Measurements from ENCODE around the gene SGSM1. TPM values are rescaled to one million over a fixed set of nuclear protein-coding genes. Genes with fewer than 3 reads are reported as not detected.

Gene SGSM1
- total RNA-seq = 0.13 and 0.64 TPM in 2 replicates

- Mint-ChIP-seq H3K27ac (peak within 1 kb of the TSS; percentile 10), H3K27me3 (ENCODE audit: insufficient read depth) (peaks cover 12% of the 10 kb centered on the region), H3K4me3 (peak within 1 kb of the TSS; percentile 72), H3K36me3 (ENCODE audit: low read depth) (no peaks in the 10 kb centered on the region), H3K9me3 (no peaks in the 10 kb centered on the region), H3K4me1 (ENCODE audit: low read depth) (peaks cover 40% of the 10 kb centered on the region)
- intact Hi-C loops (cut with micrococcal nuclease) = no loop called here
- DNase-seq (ENCODE audit: low spot score) = peak; percentile 75
Observed at GRCh38 chr22:24805790-24806662, at the start of gene SGSM1. TSS of gene SGSM1 (plus strand) at chr22:24806211. CDS start at chr22:24806326, 115 bp downstream.

GRCh38 chr22:24758164-24758799 lies 47.7 kb upstream of the SGSM1 start:
- intact Hi-C loops (cut with micrococcal nuclease) = loop anchor here (1.0 to 10.0 kb wide), 2 partner anchors 203 to 233 kb away; partner anchors contain the start of genes GUCD1 and SNRPD3
- H3K4me1 Mint-ChIP-seq (ENCODE audit: low read depth) = no peaks in the 10 kb centered on the region
- peaks cover 15% of the 10 kb centered on the region for H3K27me3 Mint-ChIP-seq (ENCODE audit: insufficient read depth)

GRCh38 chr22:24759765-24760164 lies 46.2 kb upstream of the SGSM1 start:
- Mint-ChIP-seq H3K4me3 (no peak overlapping the region), H3K27me3 (ENCODE audit: insufficient read depth) (peaks cover 4% of the 10 kb centered on the region), H3K4me1 (ENCODE audit: low read depth) (no peaks in the 10 kb centered on the region), H3K36me3 (ENCODE audit: low read depth) (no peaks in the 10 kb centered on the region), H3K9me3 (no peaks in the 10 kb centered on the region), H3K27ac (no peak overlapping the region)
- no peak for DNase-seq (ENCODE audit: low spot score)
- intact Hi-C loops (cut with micrococcal nuclease) = loop anchor here (10.0 kb wide), 1 partner anchor 205 kb away; the partner anchor contains the start of genes GUCD1 and SNRPD3

More at GRCh38 chr22:24758164-24758799, 47.7 kb upstream of the SGSM1 start:
- DNase-seq (ENCODE audit: low spot score) = peak; percentile 13
- H3K27ac Mint-ChIP-seq = no peak overlapping the region
- no peaks in the 10 kb centered on the region for H3K9me3 Mint-ChIP-seq
- H3K4me3 Mint-ChIP-seq = no peak overlapping the region
- H3K36me3 Mint-ChIP-seq (ENCODE audit: low read depth) = no peaks in the 10 kb centered on the region

- Mint-ChIP-seq H3K36me3 (ENCODE audit: low read depth) (no peaks in the 10 kb centered on the region), H3K9me3 (no peaks in the 10 kb centered on the region), H3K27ac (no peak overlapping the region), H3K4me3 (no peak overlapping the region), H3K27me3 (ENCODE audit: insufficient read depth) (peaks cover 2% of the 10 kb centered on the region), H3K4me1 (ENCODE audit: low read depth) (no peaks in the 10 kb centered on the region)
- intact Hi-C loops (cut with micrococcal nuclease) = no loop called here
- no peak for DNase-seq (ENCODE audit: low spot score)
Observed at GRCh38 chr22:24760708-24761306, 45.2 kb upstream of the SGSM1 start.

- H3K27me3 Mint-ChIP-seq (ENCODE audit: insufficient read depth) = peaks cover 2% of the 10 kb centered on the region
Observed at GRCh38 chr22:24761888-24762675, 43.9 kb upstream of the SGSM1 start.

GRCh38 chr22:24763872-24764485 lies 42.0 kb upstream of the SGSM1 start:
- H3K4me3 Mint-ChIP-seq = no peak overlapping the region
- peaks cover 2% of the 10 kb centered on the region for H3K27me3 Mint-ChIP-seq (ENCODE audit: insufficient read depth)
- no peaks in the 10 kb centered on the region for H3K4me1 Mint-ChIP-seq (ENCODE audit: low read depth)
- no peak overlapping the region for H3K27ac Mint-ChIP-seq
- no peaks in the 10 kb centered on the region for H3K9me3 Mint-ChIP-seq
- no peaks in the 10 kb centered on the region for H3K36me3 Mint-ChIP-seq (ENCODE audit: low read depth)
- no peak for DNase-seq (ENCODE audit: low spot score)
- intact Hi-C loops (cut with micrococcal nuclease) = no loop called here

More at GRCh38 chr22:24761888-24762675, 43.9 kb upstream of the SGSM1 start:
- no peak for DNase-seq (ENCODE audit: low spot score)
- intact Hi-C loops (cut with micrococcal nuclease) = no loop called here
- Mint-ChIP-seq H3K36me3 (ENCODE audit: low read depth) (no peaks in the 10 kb centered on the region), H3K4me1 (ENCODE audit: low read depth) (no peaks in the 10 kb centered on the region), H3K27ac (no peak overlapping the region), H3K9me3 (no peaks in the 10 kb centered on the region), H3K4me3 (no peak overlapping the region)

- H3K27me3 Mint-ChIP-seq (ENCODE audit: insufficient read depth) = peaks cover 2% of the 10 kb centered on the region
- H3K4me1 Mint-ChIP-seq (ENCODE audit: low read depth) = no peaks in the 10 kb centered on the region
- DNase-seq (ENCODE audit: low spot score) = no peak
- no peak overlapping the region for H3K27ac Mint-ChIP-seq
- no peak overlapping the region for H3K4me3 Mint-ChIP-seq
- no peaks in the 10 kb centered on the region for H3K36me3 Mint-ChIP-seq (ENCODE audit: low read depth)
- intact Hi-C loops (cut with micrococcal nuclease) = no loop called here
- no peaks in the 10 kb centered on the region for H3K9me3 Mint-ChIP-seq
Observed at GRCh38 chr22:24765166-24765565, 40.8 kb upstream of the SGSM1 start.

GRCh38 chr22:24768537-24769374 lies 37.3 kb upstream of the SGSM1 start:
- Mint-ChIP-seq H3K27me3 (ENCODE audit: insufficient read depth) (peaks cover 4% of the 10 kb centered on the region), H3K9me3 (no peaks in the 10 kb centered on the region), H3K27ac (no peak overlapping the region), H3K4me1 (ENCODE audit: low read depth) (no peaks in the 10 kb centered on the region), H3K4me3 (no peak overlapping the region), H3K36me3 (ENCODE audit: low read depth) (no peaks in the 10 kb centered on the region)
- intact Hi-C loops (cut with micrococcal nuclease) = loop anchor here (1.0 to 2.0 kb wide), 2 partner anchors 82 to 286 kb away; no protein-coding TSS in a partner anchor
- DNase-seq (ENCODE audit: low spot score) = peak; percentile 13

GRCh38 chr22:24772493-24773220 lies 33.4 kb upstream of the SGSM1 start:
- Mint-ChIP-seq H3K27me3 (ENCODE audit: insufficient read depth) (peaks cover 12% of the 10 kb centered on the region), H3K36me3 (ENCODE audit: low read depth) (no peaks in the 10 kb centered on the region), H3K4me1 (ENCODE audit: low read depth) (peaks cover 5% of the 10 kb centered on the region), H3K9me3 (no peaks in the 10 kb centered on the region), H3K27ac (no peak overlapping the region), H3K4me3 (no peak overlapping the region)
- DNase-seq (ENCODE audit: low spot score) = no peak
- intact Hi-C loops (cut with micrococcal nuclease) = no loop called here

GRCh38 chr22:24775769-24776492 lies 30.1 kb upstream of the SGSM1 start:
- no peaks in the 10 kb centered on the region for H3K9me3 Mint-ChIP-seq
- H3K4me1 Mint-ChIP-seq (ENCODE audit: low read depth) = peaks cover 5% of the 10 kb centered on the region
- H3K4me3 Mint-ChIP-seq = no peak overlapping the region
- no peak for DNase-seq (ENCODE audit: low spot score)
- H3K27ac Mint-ChIP-seq = no peak overlapping the region
- intact Hi-C loops (cut with micrococcal nuclease) = no loop called here
- H3K36me3 Mint-ChIP-seq (ENCODE audit: low read depth) = no peaks in the 10 kb centered on the region
- H3K27me3 Mint-ChIP-seq (ENCODE audit: insufficient read depth) = peaks cover 20% of the 10 kb centered on the region

Measured in activated T-helper 1 cell treated with anti-CD3 and anti-CD28 coated beads, Interleukin-12 subunit alpha, Interleukin-12 subunit beta, Interleukin-2, Interleukin-4 antibody, amounts not matched to agents 30 ng/mL and 10 ng/mL and 1 ng/mL, durations not matched to agents 14 hours and 24 hours and 36 hours (primary cell).